ENCODE results near the gene FXYD1.
"Not testable (repeated sequence)": the region's sequence is repeated elsewhere in the genome, so short reads cannot be mapped to it uniquely, and the experiment has no call there.

The FXYD1 gene

DNA sequence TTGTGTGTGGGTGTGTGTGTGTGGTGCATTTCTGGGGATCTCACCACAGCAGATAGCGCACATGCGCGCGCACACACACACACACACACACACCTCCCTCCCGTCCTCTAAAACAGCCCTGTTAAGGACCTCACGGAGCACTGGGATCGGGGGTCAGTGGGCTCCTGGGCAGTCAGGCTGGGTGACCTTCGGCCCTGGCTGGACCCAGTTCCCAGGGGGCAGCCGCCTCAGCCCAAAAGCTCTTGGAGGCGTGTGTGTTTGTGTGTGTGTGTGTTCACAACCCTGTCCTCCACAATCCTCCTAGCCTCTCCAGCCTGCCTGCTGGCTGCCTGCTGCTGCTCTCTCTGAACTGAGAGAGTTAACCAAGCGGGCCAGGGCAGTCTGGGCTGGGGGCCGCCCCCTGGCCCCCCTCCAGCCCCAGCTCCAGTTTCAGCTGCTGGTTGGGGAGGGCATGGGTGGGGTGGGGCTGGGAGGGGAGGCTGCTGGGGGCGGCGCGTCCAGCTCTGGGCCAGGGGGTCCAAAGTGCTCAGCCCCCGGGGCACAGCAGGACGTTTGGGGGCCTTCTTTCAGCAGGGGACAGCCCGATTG is at the start of gene FXYD1:
Gene FXYD1, plus strand, starts transcription at position 520 of the 588 bp plus-strand sequence. CDS start 1,256 bp downstream, outside the sequence.
- no peak for DNase-seq

DNA sequence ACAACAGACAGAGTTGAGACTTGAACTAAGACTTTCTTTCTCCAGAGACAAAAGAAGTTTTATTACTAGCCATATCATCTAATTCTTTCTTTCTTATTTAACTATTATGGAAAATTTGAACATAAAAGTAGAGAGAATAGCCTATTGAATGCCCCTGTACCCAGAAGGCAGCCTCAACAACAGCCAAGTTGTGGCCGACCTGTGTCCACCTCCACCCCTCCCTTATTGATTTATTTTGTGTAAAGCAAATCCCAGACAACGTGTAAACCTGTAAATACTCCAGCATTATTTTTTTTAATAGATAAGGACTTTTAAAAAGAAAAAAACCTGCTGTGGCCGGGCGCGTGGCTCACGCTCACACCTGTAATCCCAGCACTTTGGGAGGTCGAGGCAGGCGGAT is 49.1 kb upstream of the FXYD1 start:
- DNase-seq, result no peak

DNA sequence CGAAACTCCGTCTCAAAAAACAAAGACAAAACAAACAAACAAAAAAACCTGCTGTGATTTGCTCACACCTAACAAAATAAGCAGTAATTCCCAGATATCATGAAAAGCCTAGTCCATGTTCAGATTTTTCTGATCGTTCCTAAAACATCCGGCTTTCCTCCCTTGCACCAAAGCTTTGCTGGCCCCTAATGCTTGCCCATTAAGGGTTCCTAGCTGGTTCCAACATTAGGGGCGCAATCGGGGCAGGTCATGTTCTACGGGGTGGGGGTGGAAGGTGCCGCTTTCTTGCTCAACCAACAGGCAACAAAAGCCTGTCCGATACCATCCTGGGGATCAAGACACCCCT is 48.5 kb upstream of the FXYD1 start:
- DNase-seq, result no peak

DNA sequence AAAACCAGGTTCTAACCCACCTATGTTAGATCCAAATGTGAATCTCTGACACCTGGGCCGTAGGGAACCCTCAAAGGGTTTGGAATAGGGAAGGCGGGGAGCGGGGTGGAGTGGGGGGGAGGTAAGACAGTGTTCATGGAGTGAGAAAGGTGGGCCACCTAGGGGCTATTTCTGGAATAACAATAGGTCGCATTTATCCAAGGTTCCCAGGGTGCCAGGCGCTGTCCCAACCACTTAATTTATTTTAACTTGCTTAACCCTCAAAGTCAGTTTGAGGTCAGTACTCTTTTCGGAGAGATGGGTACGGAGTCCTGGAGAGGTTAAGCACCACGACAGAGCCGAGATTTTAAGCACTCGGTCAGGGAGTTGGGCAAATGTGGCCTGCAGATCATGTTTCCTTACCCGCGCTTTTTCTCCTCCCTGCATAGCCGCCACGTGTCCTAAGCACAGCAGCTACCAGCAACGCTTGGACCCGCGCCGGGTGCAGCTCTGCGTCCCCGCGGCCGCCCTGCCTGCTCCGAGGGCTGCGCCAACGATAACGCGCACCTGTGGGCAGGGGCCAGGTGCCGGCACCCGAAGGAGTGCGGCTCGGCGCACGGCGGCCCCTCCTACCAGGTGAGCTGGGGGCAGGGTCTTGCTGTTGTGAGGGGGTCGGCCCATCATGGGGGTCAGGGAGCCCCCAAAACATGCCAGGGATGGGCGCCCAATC is 48.0 kb upstream of the FXYD1 start:
- no peak for DNase-seq

DNA sequence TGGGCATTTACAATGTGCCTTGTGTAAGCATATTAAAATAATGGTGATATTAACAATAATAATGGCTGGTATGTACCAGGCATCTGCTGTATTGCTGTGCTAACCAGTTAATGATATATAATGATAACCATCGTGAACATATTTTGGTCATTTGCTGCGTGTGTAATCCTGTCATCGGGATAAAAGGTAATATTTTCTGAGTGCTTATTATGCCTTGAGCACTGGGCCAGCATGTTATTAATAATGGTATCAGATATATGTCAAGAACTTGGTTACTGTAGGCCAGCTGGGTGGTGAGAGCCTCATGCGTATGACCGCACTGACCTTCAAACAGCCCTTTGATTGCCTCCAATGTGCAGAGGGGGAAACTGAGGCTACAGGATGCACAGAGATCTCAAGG is 45.2 kb upstream of the FXYD1 start:
- no peak for DNase-seq

DNA sequence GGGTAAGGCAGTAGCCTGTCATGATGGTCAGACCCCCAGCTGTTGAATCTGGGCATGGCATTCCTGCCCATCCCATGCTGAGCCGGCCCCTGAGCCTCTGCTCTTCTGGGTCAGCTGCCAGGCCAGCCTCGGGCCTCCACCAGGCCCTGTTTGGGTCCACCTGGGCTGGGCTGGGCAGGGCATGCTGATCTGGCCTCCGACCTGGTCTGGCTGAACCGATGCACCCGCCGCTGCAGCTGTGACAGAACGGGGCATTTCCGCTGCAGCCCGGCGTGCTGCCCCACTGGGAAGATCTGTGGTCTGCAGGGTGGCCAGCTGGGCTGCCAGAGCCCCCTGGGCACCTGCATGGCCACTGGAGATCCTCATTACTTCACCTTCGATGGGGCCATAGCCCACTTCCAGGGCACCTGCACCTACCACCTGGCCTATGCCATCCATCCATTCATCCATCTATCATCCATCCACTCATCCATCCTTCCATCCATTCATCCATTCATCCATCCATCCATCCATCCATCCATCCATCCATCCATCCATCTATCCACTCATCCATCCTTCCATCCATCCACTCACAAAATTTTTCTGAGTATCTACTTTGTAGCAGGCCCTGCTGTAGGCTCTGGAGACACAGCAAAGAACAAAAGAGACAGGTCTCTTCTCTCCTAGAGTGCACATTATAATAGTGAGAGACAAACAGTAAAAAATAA is 44.5 kb upstream of the FXYD1 start:
- DNase-seq, result no peak

DNA sequence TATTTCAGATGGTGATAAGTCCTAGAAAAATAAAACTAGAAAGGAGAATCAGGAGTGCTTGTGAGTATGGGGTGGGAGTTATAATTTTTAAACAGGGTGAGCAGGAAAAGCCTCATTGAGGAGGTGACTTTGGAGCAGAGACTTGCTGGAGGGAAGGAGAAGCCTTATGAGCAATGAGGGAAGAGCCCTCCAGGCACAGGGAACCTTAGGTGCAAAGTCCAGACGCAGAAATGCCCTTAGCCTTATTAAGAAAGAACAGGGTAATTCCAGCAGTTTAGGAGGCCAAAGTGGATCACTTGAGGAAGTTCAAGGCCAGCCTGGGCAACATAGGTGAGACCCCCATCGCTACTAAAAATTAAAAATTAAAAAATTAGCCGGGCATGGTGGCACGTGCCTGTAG is 44.0 kb upstream of the FXYD1 start:
- DNase-seq, result no peak

DNA sequence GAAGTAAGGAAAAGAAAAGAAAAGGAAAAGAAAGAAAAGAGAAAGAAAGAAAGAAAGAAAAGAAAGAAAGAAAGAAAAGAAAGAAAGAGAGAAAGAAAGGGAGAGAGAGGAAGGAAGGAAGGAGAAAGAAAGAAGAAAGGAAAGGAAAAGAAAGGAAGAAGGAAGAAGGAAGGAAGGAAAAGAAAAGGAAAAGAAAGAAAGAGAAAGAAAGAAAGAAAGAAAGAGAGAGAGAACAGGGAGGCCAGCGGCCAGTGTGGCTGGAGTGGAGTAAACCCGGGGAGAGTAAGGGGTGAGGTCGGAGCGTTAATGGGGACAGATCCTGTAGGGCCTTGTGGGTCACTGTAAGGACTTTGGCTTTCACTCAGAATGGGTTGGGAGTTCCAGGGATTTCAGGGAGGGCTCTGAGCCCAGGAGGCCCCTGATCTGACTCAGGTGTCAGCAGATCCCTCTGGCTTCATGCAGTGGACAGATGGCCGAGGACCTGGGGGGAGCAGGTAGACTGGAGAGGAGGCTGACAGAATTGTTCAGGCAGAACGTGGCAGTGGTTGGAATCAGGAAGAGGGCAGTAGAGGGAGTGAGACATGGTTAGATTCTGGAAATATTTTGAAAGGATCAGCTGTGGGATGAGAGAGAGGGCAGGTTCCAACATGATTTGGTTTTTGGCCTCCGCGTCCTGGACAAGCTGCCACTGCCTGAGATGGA is 42.8 kb upstream of the FXYD1 start:
- DNase-seq, result no peak

DNA sequence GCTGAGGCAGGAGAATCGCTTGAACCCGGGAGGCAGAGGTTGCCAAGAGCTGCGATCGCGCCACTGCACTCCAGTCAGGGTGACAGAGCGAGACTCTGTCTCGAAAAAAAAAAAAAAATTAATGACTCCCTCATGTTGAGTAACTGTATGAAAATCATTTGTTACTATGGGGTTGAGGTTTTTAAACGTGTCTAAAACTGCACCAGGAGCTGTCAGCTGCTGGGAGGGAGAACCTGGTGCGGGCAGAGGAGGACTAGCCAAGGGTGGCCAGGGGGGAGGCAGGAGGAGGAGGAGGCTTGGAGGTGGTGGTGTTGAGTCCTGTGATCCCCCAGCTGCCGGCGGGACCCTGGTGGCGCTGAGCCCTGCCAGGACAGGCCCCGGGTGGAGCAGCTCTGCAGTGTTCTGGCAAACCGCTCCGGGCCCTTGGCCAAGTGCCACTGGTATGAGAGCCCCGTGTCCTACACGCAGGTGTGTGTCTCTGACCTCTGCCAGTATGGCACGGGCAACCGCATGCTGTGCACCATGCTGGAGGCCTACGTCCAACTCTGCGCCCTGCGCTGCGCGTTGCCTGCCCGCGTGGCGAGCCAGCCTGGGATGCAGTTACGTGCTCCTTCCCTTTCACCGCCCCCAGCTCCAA is 40.1 kb upstream of the FXYD1 start:
- DNase-seq, result no peak

DNA sequence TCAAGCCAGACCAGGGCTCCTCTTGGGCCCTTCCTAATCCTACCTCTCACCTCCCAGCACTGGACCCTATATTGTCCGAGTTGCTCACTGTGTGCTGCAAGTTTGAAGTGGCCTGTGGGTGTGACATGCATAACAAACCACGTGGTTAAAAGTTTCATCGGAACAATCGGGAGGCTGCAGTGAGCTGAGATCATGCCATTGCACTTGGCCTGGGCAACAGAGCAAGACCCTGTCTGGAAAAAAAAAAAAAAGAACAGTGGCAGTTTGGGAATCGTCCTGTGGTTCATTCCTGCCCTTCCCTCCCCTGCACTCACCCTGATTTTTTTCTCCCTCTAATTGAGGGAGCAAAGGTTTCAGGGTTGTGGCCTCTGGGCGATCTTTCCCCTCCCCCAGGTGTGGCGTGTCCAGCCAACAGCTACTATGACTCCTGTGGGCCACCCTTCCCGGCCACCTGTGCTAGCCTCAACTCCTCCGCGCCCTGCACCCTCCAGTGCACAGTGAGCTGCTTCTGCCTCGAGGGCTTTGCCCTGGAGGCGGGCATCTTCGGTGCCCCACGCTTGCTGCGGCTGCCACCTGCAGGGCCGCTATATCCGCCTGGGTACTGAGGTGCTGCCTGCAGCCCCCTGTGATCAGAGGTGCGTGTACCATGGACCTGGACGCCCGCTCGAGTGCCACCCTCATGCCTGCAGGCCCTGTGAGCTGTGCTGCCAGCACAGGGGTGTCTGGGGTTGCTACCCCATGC is 39.3 kb upstream of the FXYD1 start:
- no peak for DNase-seq

DNA sequence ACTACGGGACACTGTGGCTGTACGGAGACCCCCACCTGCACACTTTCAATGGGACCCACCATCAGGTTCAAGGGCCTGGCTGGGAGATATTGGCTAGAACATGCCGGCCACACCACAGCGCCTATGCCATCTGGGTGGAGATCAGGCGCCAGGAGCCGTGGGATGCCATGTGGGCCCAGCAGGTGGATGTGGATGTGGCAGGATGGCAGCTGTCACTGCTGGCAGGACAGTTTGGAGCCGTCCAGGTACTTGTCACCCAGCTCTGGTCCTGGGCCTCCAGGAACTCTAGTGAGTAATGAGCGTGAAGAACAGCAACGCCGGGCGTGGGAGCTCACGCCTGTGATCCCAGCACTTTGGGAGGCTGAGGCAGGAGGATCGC is 38.7 kb upstream of the FXYD1 start:
- DNase-seq, result no peak

DNA sequence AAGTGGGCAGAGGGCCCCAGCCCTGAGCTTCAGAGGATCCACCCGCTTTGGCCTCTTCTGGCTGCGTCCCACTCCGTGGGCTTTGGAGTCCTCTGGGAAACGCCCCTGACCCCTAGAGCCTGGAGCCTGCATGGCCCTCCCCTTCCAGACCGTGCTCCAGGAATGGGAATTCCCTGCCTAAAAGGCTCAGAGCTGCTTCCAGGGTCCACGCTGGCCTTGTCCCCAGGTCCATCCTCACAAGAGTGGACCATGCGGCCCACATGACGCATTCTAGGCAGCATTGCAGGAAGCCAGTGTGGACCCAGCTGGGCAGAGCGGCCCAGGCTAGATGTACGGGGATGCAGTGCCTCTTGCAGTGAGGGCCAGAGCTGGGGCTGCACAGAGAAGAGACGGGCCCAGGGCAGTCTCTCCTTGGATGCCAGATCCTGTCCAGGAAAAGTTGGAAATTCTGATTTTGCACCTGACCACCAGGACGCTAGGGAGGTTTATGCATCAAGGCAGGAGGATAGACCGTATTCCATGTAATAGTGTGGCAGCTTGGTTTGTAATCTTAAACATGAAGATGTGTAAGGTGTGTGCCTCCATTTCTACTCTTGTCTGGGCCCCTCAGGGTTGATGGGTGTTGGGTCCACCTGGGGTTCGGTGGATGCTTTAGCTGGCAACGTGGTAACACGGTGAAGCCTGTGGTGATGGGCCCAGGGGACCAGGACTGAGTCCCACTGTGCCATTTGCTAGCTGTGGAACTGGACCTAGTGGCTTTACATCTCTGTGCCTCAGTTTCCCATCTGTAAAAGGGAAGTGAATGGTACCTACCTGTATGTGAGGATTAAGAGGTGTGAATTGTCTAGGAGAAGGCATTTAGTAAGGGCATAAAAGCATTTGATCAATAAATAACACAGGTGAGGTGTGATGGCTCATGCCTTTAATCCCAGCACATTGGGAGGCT is 37.8 kb upstream of the FXYD1 start:
- no peak for DNase-seq

DNA sequence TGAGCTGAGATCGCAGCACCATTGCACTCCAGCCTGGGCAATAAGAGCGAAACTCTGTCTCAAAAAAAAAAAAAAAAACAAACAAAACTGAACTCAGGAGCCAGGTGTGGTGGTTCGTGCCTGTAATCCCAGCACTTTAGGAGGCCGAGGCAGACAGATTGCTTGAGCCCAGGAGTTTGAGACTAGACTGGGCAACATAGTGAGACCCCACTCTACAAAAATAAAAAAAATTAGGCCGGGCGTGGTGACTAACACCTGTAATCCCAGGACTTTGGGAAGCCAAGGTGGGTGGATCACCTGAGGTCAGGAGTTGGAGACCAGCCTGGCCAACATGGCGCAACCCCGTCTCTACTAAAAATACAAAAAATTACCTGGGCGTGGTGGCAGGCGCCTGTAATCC is 36.7 kb upstream of the FXYD1 start:
- not testable (repeated sequence) for DNase-seq

DNA sequence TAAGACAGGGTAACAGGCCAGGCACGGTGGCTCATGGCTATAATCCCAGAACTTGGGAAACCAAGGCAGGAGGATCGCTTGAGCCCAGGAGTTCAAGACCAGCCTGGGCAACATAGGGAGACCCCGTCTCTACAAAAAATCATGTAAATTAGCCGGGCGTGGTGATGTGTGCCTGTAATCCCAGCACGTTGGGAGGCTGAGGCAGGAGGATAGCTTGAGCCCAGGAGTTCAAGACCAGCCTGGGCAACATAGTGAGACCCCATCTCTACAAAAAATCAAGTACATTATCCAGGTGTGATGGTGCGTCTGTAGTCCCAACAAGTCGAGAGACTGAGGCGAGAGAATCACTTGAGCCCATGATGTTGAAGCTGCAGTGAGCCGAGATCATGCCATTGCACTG is 35.0 kb upstream of the FXYD1 start:
- not testable (repeated sequence) for DNase-seq

DNA sequence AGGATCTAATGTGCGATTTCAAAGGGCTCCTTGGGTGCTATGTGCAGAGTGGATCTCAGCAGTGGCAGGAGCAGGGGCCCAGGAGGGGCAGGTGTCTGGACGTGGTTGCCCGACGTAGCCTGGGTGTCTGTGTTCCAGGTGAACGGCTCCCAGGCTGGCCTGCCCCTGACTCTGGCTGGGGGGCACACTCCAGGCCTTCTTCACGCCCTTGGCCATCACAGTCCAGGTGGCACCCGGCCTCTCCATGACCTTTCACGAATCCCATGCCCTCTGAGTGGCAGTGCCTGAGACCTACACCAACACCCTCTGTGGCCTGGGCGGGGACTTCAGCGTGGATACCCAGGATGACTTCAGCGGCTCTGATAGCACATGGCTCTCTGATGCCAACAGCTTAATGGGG is 34.3 kb upstream of the FXYD1 start:
- no peak for DNase-seq

DNA sequence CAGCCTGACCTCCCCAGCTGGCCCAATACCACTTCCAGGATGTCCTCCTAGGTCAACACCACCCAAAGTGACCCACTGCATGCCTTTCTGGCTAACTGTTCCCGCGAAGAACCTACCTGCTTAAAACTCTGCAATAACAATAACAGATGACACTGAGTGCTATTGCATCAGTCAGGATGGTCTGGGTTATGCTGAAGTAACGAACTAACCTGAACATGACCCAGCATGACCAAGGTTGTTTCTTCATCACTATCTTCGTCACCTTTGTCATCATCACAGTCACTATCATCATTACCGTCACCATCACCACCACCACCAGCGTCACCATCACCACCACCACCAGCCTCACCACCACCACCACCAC is 33.6 kb upstream of the FXYD1 start:
- DNase-seq, result no peak

DNA sequence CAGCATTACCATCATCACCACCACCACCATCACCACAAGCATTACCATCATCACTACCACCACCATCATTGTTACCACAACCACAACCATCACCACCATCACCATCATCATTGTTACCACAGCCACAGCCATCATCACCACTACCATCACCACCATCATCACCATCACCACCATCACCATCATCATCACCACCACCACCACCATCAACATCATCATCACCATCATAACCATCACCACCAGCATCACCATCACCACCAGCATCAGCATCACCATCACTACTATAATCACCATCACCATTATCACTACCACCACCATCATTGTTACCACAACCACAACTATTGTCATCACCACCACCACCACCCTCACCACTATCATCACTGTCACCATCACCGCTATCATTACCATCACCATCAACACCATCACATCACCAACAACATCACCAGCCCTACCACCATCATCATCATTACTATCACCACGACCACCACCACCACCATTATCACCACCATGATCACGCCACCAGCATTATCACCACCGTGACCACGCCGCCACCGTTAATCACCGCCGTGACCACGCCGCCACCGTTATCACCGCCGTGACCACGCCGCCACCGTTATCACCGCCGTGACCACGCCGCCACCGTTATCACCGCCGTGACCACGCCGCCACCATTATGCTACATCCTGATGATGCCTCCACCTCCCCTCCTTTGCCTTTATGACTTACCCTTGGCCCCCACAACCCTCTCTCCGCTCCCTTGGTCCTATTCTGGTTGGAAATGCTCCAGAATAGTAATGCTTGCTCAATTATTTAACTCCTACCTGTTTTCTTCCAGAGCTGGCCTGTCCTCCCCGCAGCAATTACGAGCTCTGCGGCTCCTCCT is 33.0 kb upstream of the FXYD1 start:
- DNase-seq, result no peak

DNA sequence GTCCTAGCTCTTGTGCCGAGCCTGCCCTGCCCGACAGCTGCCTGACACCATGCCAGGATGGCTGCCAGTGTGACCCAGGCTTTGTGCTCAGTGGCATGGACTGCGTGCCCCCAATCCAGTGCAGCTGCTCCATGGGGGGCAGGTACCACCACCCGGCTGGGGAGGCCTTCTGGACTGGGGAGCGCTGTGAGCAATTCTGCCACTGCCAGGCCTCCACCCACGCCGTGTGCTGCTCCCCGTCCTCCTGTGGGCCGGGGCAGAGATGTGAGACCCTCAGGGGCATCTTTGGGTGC is 32.4 kb upstream of the FXYD1 start:
- DNase-seq, result no peak

DNA sequence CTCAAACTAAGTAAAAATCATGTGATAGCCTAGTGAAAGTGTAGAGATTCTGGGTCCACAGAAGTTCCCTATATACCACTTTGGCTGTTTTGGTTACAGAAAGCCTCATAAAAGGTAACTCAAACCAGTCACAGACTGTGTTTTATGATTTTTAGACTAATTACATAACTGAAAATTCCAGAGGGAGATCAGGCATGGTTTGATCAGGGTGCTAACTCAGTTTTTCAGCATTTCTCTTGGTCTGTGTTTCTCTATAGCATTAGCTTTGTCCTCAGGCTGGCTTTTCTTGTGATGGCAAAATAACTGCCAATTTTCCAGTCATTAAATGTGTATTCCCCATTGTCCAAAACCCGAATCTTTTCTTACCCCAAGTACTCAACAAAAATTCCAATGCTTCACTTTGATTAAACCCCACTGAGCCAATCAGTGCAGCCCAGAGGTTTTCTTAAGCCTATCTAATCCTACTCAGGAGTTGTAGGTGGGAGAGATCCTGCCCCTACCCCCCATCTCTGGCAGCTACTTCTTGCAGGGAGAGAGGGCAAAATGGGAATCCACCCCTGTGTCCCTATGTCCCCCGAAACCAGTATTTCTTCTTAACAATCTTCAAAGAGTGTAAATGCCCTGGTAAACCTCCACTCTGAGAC is 31.6 kb upstream of the FXYD1 start:
- no peak for DNase-seq

DNA sequence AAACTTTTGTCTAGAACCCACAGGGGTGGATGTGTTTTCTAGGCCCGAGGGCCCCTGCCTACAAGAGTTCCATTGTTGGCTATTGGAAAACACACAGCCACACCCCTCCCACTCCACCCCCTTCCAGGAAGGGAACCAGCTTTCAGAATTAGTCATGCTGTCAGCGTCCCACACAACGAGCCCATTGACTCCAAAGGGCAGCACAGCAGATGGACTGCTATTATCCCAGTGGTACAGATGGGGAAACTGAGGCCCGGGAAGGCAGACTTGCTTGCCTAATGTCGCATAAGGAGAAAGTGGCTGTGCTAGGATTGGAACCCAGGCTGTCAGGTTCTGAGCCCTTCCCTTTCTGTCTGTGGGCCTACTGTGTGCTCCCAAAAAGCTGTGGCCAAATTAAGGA is 31.1 kb upstream of the FXYD1 start:
- DNase-seq, result no peak

Measured in NK-92 treated with Interleukin-12 subunit alpha and Interleukin-12 subunit beta, amount 100 ng/mL, for 24 hours (cell line).